ENCODE data around the gene VPS25. TPM values are rescaled to one million over a fixed set of nuclear protein-coding genes. Genes with fewer than 3 reads are reported as not detected.
A peak's percentile ranks its signal among the peaks of the same experiment; 100 is the strongest.

VPS25 gene
- total RNA-seq, 1 donor from 2014 or later: 55.1 TPM

DNA sequence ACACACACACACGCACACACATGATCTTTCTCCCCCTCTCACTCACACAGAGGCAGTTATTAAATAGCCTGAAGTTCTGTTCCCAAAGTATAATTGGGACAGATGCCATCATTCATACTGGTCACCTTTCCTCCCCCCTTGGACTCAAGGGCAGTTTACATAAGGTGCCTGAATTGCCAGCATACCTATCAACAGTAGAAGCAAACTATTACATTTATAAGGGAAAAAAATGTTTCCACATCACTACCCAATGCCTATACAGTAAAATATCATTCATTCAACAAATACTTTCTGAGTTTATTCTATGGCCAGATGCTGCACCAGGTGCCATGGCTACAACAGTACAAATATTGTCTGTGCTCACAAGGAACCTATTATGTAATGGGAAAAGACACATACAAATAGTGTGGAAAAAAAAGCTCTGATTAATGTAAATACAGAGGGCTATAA, 31.7 kb downstream of the VPS25 start:
- TF ChIP-seq, protein P1, sequence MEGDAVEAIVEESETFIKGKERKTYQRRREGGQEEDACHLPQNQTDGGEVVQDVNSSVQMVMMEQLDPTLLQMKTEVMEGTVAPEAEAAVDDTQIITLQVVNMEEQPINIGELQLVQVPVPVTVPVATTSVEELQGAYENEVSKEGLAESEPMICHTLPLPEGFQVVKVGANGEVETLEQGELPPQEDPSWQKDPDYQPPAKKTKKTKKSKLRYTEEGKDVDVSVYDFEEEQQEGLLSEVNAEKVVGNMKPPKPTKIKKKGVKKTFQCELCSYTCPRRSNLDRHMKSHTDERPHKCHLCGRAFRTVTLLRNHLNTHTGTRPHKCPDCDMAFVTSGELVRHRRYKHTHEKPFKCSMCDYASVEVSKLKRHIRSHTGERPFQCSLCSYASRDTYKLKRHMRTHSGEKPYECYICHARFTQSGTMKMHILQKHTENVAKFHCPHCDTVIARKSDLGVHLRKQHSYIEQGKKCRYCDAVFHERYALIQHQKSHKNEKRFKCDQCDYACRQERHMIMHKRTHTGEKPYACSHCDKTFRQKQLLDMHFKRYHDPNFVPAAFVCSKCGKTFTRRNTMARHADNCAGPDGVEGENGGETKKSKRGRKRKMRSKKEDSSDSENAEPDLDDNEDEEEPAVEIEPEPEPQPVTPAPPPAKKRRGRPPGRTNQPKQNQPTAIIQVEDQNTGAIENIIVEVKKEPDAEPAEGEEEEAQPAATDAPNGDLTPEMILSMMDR (IDR thresholded peaks at IDR 0.05): no peak
- DNase-seq (ENCODE audit: low spot score): no peak
- H3K4me1 Mint-ChIP-seq (ENCODE audit: low read depth): peaks cover 7% of the 10 kb centered on the region
- H3K9me3 Mint-ChIP-seq (ENCODE audit: low read depth): no peaks in the 10 kb centered on the region
- peaks cover 8% of the 10 kb centered on the region for H3K36me3 Mint-ChIP-seq (ENCODE audit: low read depth)
- no peaks in the 10 kb centered on the region for H3K27me3 Mint-ChIP-seq (ENCODE audit: low read depth)
- no peak overlapping the region for H3K4me3 Mint-ChIP-seq (ENCODE audit: unreplicated experiment)
- H3K27ac Mint-ChIP-seq (ENCODE audit: unreplicated experiment): no peak overlapping the region

DNA sequence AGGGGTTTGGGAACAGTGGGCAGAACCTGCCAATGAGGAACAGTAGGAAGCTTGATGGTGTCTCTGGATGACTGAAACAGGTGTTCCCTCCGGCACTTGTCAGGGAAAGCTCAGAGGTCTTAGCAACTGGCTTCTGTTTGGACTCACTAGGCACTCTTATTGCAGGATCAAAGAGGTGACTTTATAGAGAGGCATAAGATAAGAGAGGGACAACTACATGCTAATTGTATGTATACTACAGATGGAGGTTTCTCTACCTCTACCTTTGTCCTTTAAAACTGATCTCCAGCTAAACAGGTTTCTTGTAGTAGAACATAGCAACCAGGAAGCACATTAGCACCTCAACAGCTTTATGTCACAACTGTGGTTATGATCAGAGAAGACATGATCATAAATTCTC, 33.0 kb downstream of the VPS25 start:
- no peak for DNase-seq (ENCODE audit: low spot score)
- Mint-ChIP-seq H3K27ac (ENCODE audit: unreplicated experiment) (no peak overlapping the region), H3K9me3 (ENCODE audit: low read depth) (no peaks in the 10 kb centered on the region), H3K27me3 (ENCODE audit: low read depth) (no peaks in the 10 kb centered on the region), H3K4me3 (ENCODE audit: unreplicated experiment) (no peak overlapping the region), H3K36me3 (ENCODE audit: low read depth) (peaks cover 16% of the 10 kb centered on the region), H3K4me1 (ENCODE audit: low read depth) (peaks cover 7% of the 10 kb centered on the region)
- TF ChIP-seq, protein P1 (IDR thresholded peaks at IDR 0.05): no peak

DNA sequence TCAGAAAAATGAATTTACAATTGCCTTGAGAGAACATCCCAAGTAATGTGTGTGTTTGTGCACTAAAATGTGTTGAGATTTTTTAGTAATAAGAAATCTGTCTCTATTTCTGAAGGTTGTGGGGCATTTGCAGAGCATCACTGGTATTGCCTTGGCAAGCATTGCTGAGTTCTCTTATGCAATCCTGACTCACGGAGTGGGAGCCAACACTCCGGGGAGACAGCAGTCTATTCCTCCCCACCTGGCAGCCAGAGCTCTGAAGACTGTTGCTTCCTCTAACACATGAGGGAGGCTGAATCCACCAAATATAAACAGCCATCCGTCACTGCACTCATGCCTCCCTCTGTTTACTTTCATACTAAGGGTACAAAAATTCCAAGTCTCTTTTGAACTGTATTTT, 36.0 kb downstream of the VPS25 start:
- no peak for DNase-seq (ENCODE audit: low spot score)
- H3K27me3 Mint-ChIP-seq (ENCODE audit: low read depth): no peaks in the 10 kb centered on the region
- no peak overlapping the region for H3K4me3 Mint-ChIP-seq (ENCODE audit: unreplicated experiment)
- H3K36me3 Mint-ChIP-seq (ENCODE audit: low read depth): peaks cover 27% of the 10 kb centered on the region
- H3K9me3 Mint-ChIP-seq (ENCODE audit: low read depth): no peaks in the 10 kb centered on the region
- H3K27ac Mint-ChIP-seq (ENCODE audit: unreplicated experiment): no peak overlapping the region
- H3K4me1 Mint-ChIP-seq (ENCODE audit: low read depth): no peaks in the 10 kb centered on the region
- TF ChIP-seq, protein P1 (IDR thresholded peaks at IDR 0.05): no peak

DNA sequence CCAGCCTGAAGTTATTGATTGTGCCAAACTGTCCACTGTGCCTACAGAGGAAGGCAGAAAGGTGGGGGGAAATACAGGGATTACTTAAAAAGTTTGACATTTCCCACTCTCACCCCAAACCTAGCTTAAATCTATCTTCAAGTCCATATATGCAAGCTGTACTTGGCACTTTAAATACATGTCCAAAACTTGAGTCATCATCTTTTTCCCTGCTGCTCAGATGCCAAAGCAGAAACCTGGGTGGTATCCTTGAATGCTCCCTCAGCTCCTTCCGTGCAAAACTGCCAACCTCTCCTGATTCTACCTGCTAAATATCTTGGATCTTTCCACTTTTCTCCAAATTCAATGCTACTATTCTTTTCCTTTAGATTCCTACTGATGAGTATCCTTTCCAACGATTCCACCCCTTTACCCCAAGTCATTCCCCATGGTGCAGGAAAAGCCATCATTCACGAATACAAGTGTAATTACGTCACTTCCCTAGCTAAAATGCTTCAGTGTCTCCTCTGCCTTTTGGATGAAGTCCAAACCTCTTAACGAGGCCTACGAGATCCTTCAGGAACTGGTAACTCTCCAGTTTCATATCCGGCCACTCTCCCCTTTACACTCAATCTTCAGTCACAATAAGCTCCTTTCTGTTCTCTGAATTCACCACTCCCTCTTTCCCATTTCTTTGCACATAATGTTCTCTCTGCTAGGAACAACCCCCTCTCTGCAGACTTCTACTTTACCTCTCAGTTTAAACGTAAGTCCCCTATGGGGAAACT, 41.6 kb downstream of the VPS25 start:
- TF ChIP-seq, protein P1 (IDR thresholded peaks at IDR 0.05): no peak
- Mint-ChIP-seq H3K9me3 (ENCODE audit: low read depth) (no peaks in the 10 kb centered on the region), H3K27ac (ENCODE audit: unreplicated experiment) (peak overlapping the region; percentile 10), H3K27me3 (ENCODE audit: low read depth) (no peaks in the 10 kb centered on the region), H3K36me3 (ENCODE audit: low read depth) (peaks cover 45% of the 10 kb centered on the region), H3K4me3 (ENCODE audit: unreplicated experiment) (no peak overlapping the region), H3K4me1 (ENCODE audit: low read depth) (peaks cover 7% of the 10 kb centered on the region)
- no peak for DNase-seq (ENCODE audit: low spot score)

DNA sequence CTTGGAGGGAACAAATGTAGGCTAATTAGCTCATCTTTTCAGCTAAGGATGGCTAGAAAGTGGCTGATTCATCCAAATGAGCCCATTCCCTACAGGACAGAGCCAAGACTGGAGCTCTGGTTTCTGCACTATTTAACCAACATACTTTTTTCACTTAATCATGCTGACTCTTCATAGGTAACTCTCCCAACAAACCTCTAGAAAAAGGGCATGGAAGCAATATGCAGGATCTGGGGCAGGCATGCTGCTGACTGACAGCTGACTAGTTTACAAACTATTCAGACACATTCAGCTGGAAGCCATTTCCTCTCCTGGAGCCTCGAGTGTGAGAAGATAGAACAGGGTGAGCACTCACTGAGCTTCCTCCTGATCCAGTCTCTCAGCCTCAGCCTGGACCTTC, 44.6 kb downstream of the VPS25 start:
- TF ChIP-seq, protein P1 (IDR thresholded peaks at IDR 0.05): no peak
- H3K9me3 Mint-ChIP-seq (ENCODE audit: low read depth): no peaks in the 10 kb centered on the region
- peaks cover 39% of the 10 kb centered on the region for H3K36me3 Mint-ChIP-seq (ENCODE audit: low read depth)
- H3K4me1 Mint-ChIP-seq (ENCODE audit: low read depth): peaks cover 13% of the 10 kb centered on the region
- H3K27ac Mint-ChIP-seq (ENCODE audit: unreplicated experiment): peak overlapping the region; percentile 22
- H3K4me3 Mint-ChIP-seq (ENCODE audit: unreplicated experiment): no peak overlapping the region
- H3K27me3 Mint-ChIP-seq (ENCODE audit: low read depth): no peaks in the 10 kb centered on the region
- no peak for DNase-seq (ENCODE audit: low spot score)

All from chondrocyte (in vitro differentiated cells).